DND-41 (cell line): ENCODE results near the gene LRRC61.
"Not testable (repeated sequence)": the region's sequence is repeated elsewhere in the genome, so short reads cannot be mapped to it uniquely, and the experiment has no call there.

Source experiments
- ATAC-seq: fragments of 200-7000 bp; cut with Tn5 transposase; 3 replicates; pipeline ENCODE4 v1.9.1; 2021; ENCODE audit warnings: low read depth; ENCODE audit not compliant: insufficient read depth
- DNase-seq: peaks from one replicate; pipeline ENCODE4 v3.0.0-alpha.2; 2020
- H2AFZ ChIP-seq: 2 replicates; pipeline ENCODE4 v1.6.0; 2012; ENCODE audit warnings: low read depth, low read length
- H3K27ac ChIP-seq: 2 replicates; pipeline ENCODE4 v1.5.1; 2012; ENCODE audit warnings: low read length, inconsistent platforms
- H3K27me3 ChIP-seq: fragments of 200-600 bp; sonication (generic); 2 replicates; pipeline ENCODE4 v1.6.0; 2012; ENCODE audit warnings: low read length, mild to moderate bottlenecking, inconsistent platforms; ENCODE audit not compliant: insufficient read depth, poor library complexity
- H3K36me3 ChIP-seq: 2 replicates; pipeline ENCODE4 v1.5.1; 2012; ENCODE audit warnings: low read length, inconsistent platforms; ENCODE audit not compliant: insufficient read depth
- H3K4me1 ChIP-seq: 2 replicates; pipeline ENCODE4 v1.5.1; 2012; ENCODE audit warnings: mild to moderate bottlenecking, low read length; ENCODE audit not compliant: insufficient read depth
- H3K4me2 ChIP-seq: 2 replicates; pipeline ENCODE4 v1.6.0; 2012; ENCODE audit warnings: mild to moderate bottlenecking, moderate library complexity, low read length, inconsistent platforms; ENCODE audit not compliant: insufficient read depth
- H3K4me3 ChIP-seq, 2 experiments: fragments of 200-600 bp in 1 of 2; shearing (Covaris generic) in 1 of 2; 2 replicates each; pipeline ENCODE4 v1.5.1; 2012 to 2016; ENCODE audit warnings: inconsistent platforms in 2 of 2, low read length in 2 of 2, mild to moderate bottlenecking in 2 of 2, low read depth in 1 of 2, moderate library complexity in 1 of 2
- H3K79me2 ChIP-seq: 2 replicates; pipeline ENCODE4 v1.6.0; 2012; ENCODE audit warnings: low read length, inconsistent platforms; ENCODE audit not compliant: insufficient read depth
- H3K9ac ChIP-seq: 2 replicates; pipeline ENCODE4 v1.6.0; 2012; ENCODE audit warnings: low read depth, mild to moderate bottlenecking, inconsistent platforms, low read length, moderate library complexity
- H3K9me3 ChIP-seq: 2 replicates; pipeline ENCODE4 v1.5.1; 2012; ENCODE audit warnings: low read length, moderate library complexity, mild to moderate bottlenecking, inconsistent platforms; ENCODE audit not compliant: insufficient read depth, severe bottlenecking
- H4K20me1 ChIP-seq: 2 replicates; pipeline ENCODE4 v1.6.0; 2012; ENCODE audit warnings: low read length; ENCODE audit not compliant: insufficient read depth

Gene LRRC61

DNA sequence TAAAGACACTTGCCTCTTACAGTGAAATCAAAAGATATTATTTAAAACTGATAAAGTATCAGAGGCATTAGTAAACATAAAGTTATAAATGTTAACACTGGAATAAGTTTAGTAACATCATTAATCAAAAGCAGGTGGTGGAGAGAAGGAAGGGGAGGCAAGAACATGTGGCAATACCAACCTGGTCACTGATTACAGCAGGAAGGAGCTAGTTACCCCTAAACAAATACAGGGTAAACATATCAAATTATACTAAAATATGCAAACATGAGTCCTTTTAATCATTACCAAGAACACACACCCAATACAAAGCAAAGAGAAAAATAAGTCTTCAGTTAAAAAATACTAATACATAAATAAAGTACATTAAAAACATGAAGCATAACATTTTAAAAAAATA lies 25.2 kb upstream of the LRRC61 start:
- ATAC-seq, H3K4me2 ChIP-seq, H2AFZ ChIP-seq, H4K20me1 ChIP-seq, H3K27ac ChIP-seq, H3K79me2 ChIP-seq, H3K27me3 ChIP-seq, H3K4me3 ChIP-seq, H3K36me3 ChIP-seq, H3K9me3 ChIP-seq, H3K9ac ChIP-seq, H3K4me1 ChIP-seq, DNase-seq: not testable (repeated sequence)

DNA sequence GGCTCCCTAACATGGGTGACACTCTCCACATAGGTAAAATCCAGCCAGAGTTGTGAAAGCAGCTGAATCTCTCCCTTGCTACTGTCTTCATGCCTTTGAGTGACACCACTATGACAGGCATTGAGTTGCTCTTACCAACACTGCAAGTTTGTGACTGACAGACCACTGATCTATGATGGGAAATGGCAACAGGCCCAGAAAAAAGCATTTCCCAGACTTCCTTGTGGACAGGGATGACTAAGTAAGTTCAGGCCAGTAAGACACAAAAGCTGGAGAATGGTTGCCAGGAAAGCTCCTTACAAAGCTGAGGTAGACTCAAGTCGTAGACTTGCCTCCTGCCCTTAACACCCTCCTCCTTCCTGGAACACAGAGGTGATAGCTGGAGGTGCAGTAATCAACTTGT lies 20.2 kb upstream of the LRRC61 start:
- H3K9ac ChIP-seq, ATAC-seq, H2AFZ ChIP-seq, H3K79me2 ChIP-seq, H3K9me3 ChIP-seq, DNase-seq, H3K4me1 ChIP-seq, H3K27ac ChIP-seq, H3K4me3 ChIP-seq, H3K36me3 ChIP-seq, H3K27me3 ChIP-seq, H4K20me1 ChIP-seq, H3K4me2 ChIP-seq: not testable (repeated sequence)

DNA sequence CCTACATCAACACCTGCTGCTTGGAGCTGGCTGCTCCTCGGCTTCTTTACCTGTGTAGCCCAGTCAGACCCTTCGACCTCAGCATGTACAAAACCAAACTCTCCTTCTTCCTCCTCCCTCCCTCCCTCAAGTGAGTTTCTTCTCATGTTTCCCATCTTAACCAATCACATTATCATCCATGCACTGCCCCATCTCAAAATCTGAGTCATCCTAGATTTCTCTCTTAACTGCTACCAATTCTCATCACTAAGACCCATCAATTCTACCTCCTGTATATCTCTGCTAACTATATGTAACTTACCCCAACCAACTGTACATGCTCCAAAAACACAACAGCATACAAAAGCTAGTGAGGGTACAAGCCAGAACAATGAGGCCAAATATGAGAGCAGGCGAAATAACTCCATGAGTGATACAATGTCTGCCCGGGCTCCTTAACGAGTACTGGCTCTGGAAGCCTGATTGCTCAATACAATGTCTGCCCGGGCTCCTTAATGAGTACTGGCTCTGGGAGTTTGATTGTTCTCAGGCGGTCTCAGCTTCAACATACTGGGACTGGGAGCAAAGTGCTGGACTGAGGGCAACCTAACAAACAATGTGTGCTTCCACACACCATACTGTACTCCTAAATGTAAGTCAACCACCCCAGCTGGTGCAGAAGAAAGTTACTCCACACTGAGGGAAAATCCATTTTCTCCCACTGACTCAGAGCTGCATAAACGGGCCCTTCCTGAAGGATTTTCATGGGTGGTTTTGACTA lies 18.5 kb upstream of the LRRC61 start:
- not testable (repeated sequence) for DNase-seq, H3K9ac ChIP-seq, H3K4me3 ChIP-seq, H3K4me2 ChIP-seq, H3K79me2 ChIP-seq, H2AFZ ChIP-seq, H3K4me1 ChIP-seq, H3K27me3 ChIP-seq, H4K20me1 ChIP-seq, ATAC-seq, H3K9me3 ChIP-seq, H3K36me3 ChIP-seq, H3K27ac ChIP-seq

DNA sequence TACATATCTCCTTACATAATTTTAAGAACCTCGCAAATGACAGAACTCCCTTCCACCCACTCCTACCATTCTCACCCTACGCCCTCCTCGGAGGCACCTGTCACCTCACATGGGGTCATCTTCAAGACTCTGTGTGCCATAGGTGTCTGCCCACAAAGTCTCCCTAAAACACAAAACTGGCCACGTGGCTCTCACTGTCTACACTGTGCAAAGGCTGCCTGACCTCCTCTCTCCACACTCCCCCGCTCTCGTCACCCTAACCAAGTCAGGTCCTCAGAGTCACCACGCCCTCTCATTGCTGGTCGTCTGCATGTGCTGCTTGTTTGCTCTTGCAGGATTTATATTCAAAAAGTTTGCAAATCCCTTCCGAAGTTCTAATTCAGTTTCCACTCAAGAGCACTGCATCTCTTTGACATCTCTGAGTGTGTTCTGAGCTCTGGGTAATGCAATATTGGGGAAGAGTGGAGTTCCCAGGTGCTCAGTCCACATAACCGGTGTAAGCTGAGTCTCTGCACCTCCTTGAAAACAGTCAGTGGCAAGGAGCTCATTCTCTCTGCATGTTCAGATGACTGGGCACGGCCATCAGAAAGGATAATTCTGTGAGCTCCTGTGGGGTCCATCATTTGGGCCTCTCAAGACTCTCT lies 17.8 kb upstream of the LRRC61 start:
- not testable (repeated sequence) for H3K36me3 ChIP-seq, H3K9me3 ChIP-seq, DNase-seq, H3K27ac ChIP-seq, H3K4me1 ChIP-seq, H2AFZ ChIP-seq, H3K27me3 ChIP-seq, H3K4me3 ChIP-seq, H3K9ac ChIP-seq, ATAC-seq, H4K20me1 ChIP-seq, H3K4me2 ChIP-seq, H3K79me2 ChIP-seq

DNA sequence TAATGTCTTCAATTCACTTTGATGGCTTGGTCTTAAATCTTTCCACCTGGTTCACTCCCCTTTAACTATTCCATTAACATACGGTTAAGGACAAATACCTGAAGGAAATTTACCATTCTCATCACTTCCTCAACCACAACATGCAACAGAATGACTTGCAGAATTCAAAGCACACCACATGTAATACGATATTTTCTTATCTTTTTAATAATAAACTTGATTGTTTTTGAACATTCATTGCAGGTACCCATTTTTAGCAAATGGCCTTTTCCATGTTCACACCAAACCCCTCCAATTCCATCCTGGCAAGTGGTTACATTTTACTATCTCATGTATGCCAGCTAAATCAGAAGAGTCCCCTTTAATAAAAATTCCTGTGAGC lies 17.3 kb upstream of the LRRC61 start:
- not testable (repeated sequence) for H3K9ac ChIP-seq, H3K79me2 ChIP-seq, H3K27me3 ChIP-seq, H4K20me1 ChIP-seq, H3K9me3 ChIP-seq, H2AFZ ChIP-seq, ATAC-seq, H3K36me3 ChIP-seq, H3K4me3 ChIP-seq, DNase-seq, H3K27ac ChIP-seq, H3K4me1 ChIP-seq, H3K4me2 ChIP-seq

DNA sequence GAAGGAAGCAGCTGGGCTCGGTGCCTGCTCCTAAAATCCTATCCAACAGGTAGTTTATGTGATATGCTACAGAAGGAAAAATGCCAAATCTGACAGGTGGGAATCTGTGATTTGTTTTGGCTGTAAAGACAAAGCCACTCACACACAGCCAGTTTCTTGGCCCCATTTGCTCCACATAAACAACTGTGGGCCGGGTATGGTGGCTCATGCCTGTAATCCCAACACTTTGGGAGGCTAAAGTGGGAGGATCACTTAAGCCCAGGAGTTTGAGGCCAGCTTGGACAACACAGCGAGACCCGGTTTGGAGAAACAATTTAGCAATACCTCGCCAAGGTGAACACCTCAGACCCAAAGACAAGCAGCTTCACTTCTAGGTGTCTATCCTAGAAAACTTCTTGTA lies 16.8 kb upstream of the LRRC61 start:
- not testable (repeated sequence) for H3K9me3 ChIP-seq, H3K36me3 ChIP-seq, DNase-seq, H4K20me1 ChIP-seq, H3K4me3 ChIP-seq, H3K4me2 ChIP-seq, H3K27me3 ChIP-seq, H3K9ac ChIP-seq, H2AFZ ChIP-seq, H3K79me2 ChIP-seq, H3K27ac ChIP-seq, H3K4me1 ChIP-seq, ATAC-seq
